GM12878 (cell line): Measurements from ENCODE around the gene ADPRM. TPM values are rescaled to one million over a fixed set of nuclear protein-coding genes. Genes with fewer than 3 reads are reported as not detected.

Experiments
- ATAC-seq: fragments of 200-7000 bp; cut with Tn5 transposase; 3 replicates; pipeline ENCODE4 v1.9.1; 2020; ENCODE audit warnings: mild to moderate bottlenecking, moderate library complexity
- Bru-seq: library from RNA; stranded (reverse); fragments of 400-500 nt; gene quantifications from one replicate; lab custom pipeline; 2021; lab: Mats Ljungman, UMichigan
- BruChase-seq, 2 experiments: library from RNA; stranded (reverse); fragments of 400-500 nt; gene quantifications; one replicate each; lab custom pipeline; 2021; lab: Mats Ljungman, UMichigan
- BruUV-seq: library from RNA; stranded (reverse); fragments of 400-500 nt; replicated peaks from 2 replicates; lab custom pipeline; 2021; lab: Mats Ljungman, UMichigan
- CTCF ChIA-PET: fragments of 300-600 bp; sonication (Branson Sonifier 250); formaldehyde crosslinking; extraction: SDS; loops from one replicate; lab custom pipeline; 2021; ENCODE audit warnings: inconsistent platforms; lab: Yijun Ruan, JAX
- POLR2A ChIA-PET: fragments of 350-600 bp; formaldehyde crosslinking; extraction: SDS; loops from one replicate; lab custom pipeline; 2021; ENCODE audit warnings: inconsistent platforms; lab: Charles Lee
- RAD21 ChIA-PET: fragments of 300-600 bp; sonication (Branson Sonifier 250); formaldehyde crosslinking; loops from one replicate; lab custom pipeline; 2023; ENCODE audit warnings: antibody characterized with exemption; ENCODE audit not compliant: unreplicated experiment; lab: Charles Lee
- SMC1A ChIA-PET: fragments of 300-600 bp; sonication (Branson Sonifier 250); formaldehyde crosslinking; loops from one replicate; lab custom pipeline; 2023; ENCODE audit not compliant: unreplicated experiment, uncharacterized antibody; lab: Charles Lee
- DNase-seq: peaks from one replicate; pipeline ENCODE4 v3.0.0-alpha.2; 2011; ENCODE audit warnings: low read depth, low spot score
- FAIRE-seq: peaks from 3 replicates; lab custom pipeline; 2011; peaks lifted over from hg19 to GRCh38; lab: Jason Lieb, UNC
- H2AFZ ChIP-seq: 2 replicates; pipeline ENCODE4 v1.6.0; 2011; ENCODE audit warnings: low read depth, low read length, control low read depth; ENCODE audit not compliant: control insufficient read depth
- H3K27ac ChIP-seq: 2 replicates; pipeline ENCODE4 v1.5.1; 2011; ENCODE audit warnings: control low read depth; ENCODE audit not compliant: control insufficient read depth, insufficient read depth
- H3K27me3 ChIP-seq, 2 experiments: replicated peaks in 1 of 2; 2 replicates each; pipeline versions ENCODE4 v1.6.0 to v1.6.1; 2011; ENCODE audit warnings: low read length in 1 of 2; ENCODE audit not compliant: control insufficient read depth in 2 of 2, insufficient read depth in 2 of 2
- H3K36me3 ChIP-seq, 2 experiments: 2 replicates each; pipeline ENCODE4 v1.5.1; 2011; ENCODE audit warnings: low read length in 1 of 2; ENCODE audit not compliant: control insufficient read depth in 2 of 2, insufficient read depth in 2 of 2
- H3K4me1 ChIP-seq: 2 replicates; pipeline ENCODE4 v1.6.1; 2011; ENCODE audit warnings: mild to moderate bottlenecking, low read length, moderate library complexity, mixed read lengths; ENCODE audit not compliant: control insufficient read depth, insufficient read depth
- H3K4me2 ChIP-seq: 2 replicates; pipeline ENCODE4 v1.6.0; 2011; ENCODE audit warnings: control low read depth; ENCODE audit not compliant: control insufficient read depth, insufficient read depth
- H3K4me3 ChIP-seq: fragments of 200-600 bp; sonication (generic); 2 replicates; pipeline ENCODE4 v1.5.1; 2016
- H3K79me2 ChIP-seq: 2 replicates; pipeline ENCODE4 v1.6.0; 2011; ENCODE audit warnings: low read length; ENCODE audit not compliant: control insufficient read depth, insufficient read depth
- H3K9ac ChIP-seq: 2 replicates; pipeline ENCODE4 v1.8.0; 2011; ENCODE audit warnings: low read length, control low read depth, mixed read lengths; ENCODE audit not compliant: control insufficient read depth, insufficient read depth
- H3K9me3 ChIP-seq: replicated peaks from 3 replicates; pipeline ENCODE4 v1.5.1; 2011; ENCODE audit warnings: mild to moderate bottlenecking, low read length; ENCODE audit not compliant: control insufficient read depth, insufficient read depth
- H4K20me1 ChIP-seq: 2 replicates; pipeline ENCODE4 v1.6.0; 2011; ENCODE audit not compliant: control insufficient read depth, insufficient read depth
- CBX3 ChIP-seq: fragments of 200-600 bp; sonication (generic); IDR thresholded peaks from 2 replicates; pipeline ENCODE4 v1.6.1; 2016; ENCODE audit warnings: low read depth, borderline replicate concordance
- ESRRA ChIP-seq: IDR thresholded peaks from 2 replicates; pipeline ENCODE4 v1.6.1; 2012; ENCODE audit warnings: mild to moderate bottlenecking, low read length, improper control_type of control experiment
- IKZF2 ChIP-seq, 2 experiments: fragments of 450-650 bp; IDR thresholded peaks; 2 replicates each; pipeline ENCODE4 v1.6.1; 2017; ENCODE audit warnings: mild to moderate bottlenecking in 2 of 2, moderate library complexity in 2 of 2
- IRF4 ChIP-seq: IDR thresholded peaks from 2 replicates; pipeline ENCODE4 v1.6.1; 2011; ENCODE audit warnings: low read depth, low read length
- IRF5 ChIP-seq: fragments of 450-650 bp; IDR thresholded peaks from 2 replicates; pipeline ENCODE4 v1.6.1; 2017; ENCODE audit warnings: borderline replicate concordance
- JUND ChIP-seq: IDR thresholded peaks from 2 replicates; pipeline ENCODE4 v1.6.1; 2012; ENCODE audit warnings: low read depth, mild to moderate bottlenecking, low read length, improper control_type of control experiment, moderate library complexity
- NFXL1 ChIP-seq: fragments of 450-650 bp; IDR thresholded peaks from 2 replicates; pipeline ENCODE4 v1.6.1; 2017; ENCODE audit warnings: antibody characterized with exemption, mild to moderate bottlenecking, borderline replicate concordance
- RBBP5 ChIP-seq: fragments of 200-600 bp; sonication (generic); conservative IDR thresholded peaks from 2 replicates; pipeline ENCODE4 v1.6.1; 2016
- RELB ChIP-seq: fragments of 450-650 bp; IDR thresholded peaks from 2 replicates; pipeline ENCODE4 v1.6.1; 2017; ENCODE audit warnings: low read depth, mild to moderate bottlenecking, moderate library complexity
- SREBF2 ChIP-seq: IDR thresholded peaks from 2 replicates; pipeline ENCODE4 v1.6.1; 2012; ENCODE audit warnings: mild to moderate bottlenecking, low read length
- STAT3 ChIP-seq: IDR thresholded peaks from 2 replicates; pipeline ENCODE4 v1.6.1; 2011; ENCODE audit warnings: low read depth, low read length, improper control_type of control experiment
- YY1 ChIP-seq: IDR thresholded peaks from 2 replicates; pipeline ENCODE4 v1.6.1; 2011; ENCODE audit warnings: low read depth, mild to moderate bottlenecking, low read length
- WGBS: methylation state at CpG from one replicate; pipeline ENCODE4 v1.1.6; 2016; ENCODE audit warnings: low lambda C conversion rate; ENCODE audit not compliant: insufficient replicate concordance, insufficient coverage; ENCODE audit errors: missing lambda C conversion rate; 5-methylcytosine and 5-hydroxymethylcytosine counted together
- in situ Hi-C: fragments of 300-500 bp; cut with MboI; formaldehyde crosslinking; loops from 9 replicates; pipeline ENCODE4 v1.14.3; 2018; ENCODE audit warnings: mixed read lengths
- intact Hi-C: fragments of 100-400 bp; cut with micrococcal nuclease; formaldehyde crosslinking; loops from one replicate; pipeline ENCODE4 v1.14.2; 2022; ENCODE audit not compliant: unreplicated experiment
- long read RNA-seq, 2 experiments: library from polyadenylated mRNA; unstranded; transcript quantifications; one replicate each; pipeline ENCODE4 v2.0.0, GENCODE V29; 2019 to 2020
- polyA minus RNA-seq, 3 experiments: library from RNA; depleted of rRNA, polyadenylated mRNA; stranded (reverse); fragments of >200 nt; gene quantifications; 2 replicates each; pipeline ENCODE4 v1.2.3, GENCODE V29; 2011
- polyA plus RNA-seq, 11 experiments: library from polyadenylated mRNA; depleted of rRNA in 4 of 11; unstranded in 6 of 11; stranded (reverse) in 5 of 11; fragments of >200 nt; fragmentation: Nextera tagmentation in 4 of 11; fragmentation: Illumina TruSeq in 1 of 11; extraction: Ambion mirVana in 4 of 11; extraction: Trizol in 1 of 11; gene quantifications; 1 replicate in 1 of 11; 2 replicates in 10 of 11; pipeline versions ENCODE4 v1.2.1 to v1.2.3, GENCODE V29; 2011 to 2016; ENCODE audit warnings: inconsistent platforms in 2 of 11, missing spikeins in 2 of 11, low read depth in 1 of 11
- total RNA-seq, 4 experiments: library from RNA; depleted of rRNA in 3 of 4; stranded (reverse); fragments of >200 nt in 3 of 4; fragmentation: Illumina TruSeq in 1 of 4; extraction: Trizol in 1 of 4; gene quantifications; 2 replicates each; pipeline versions ENCODE4 v1.2.1 to v1.2.3, GENCODE V29; 2013 to 2021

Gene ADPRM
- total RNA-seq (2013; cell fraction: nucleolus; rRNA removed), result 28.4 and 29.8 TPM in 2 replicates
- total RNA-seq (2014; rRNA removed) (8.7 TPM in 2 replicates), total RNA-seq (2014; rRNA removed; fragmentation: Illumina TruSeq; extraction: Trizol) (11.0 and 11.7 TPM in 2 replicates), total RNA-seq (2021) (7.1 TPM in 2 replicates), polyA plus RNA-seq (2011; rRNA removed) (13.8 and 18.4 TPM in 2 replicates), polyA plus RNA-seq (2014; fragmentation: Illumina TruSeq; extraction: Trizol) (8.8 and 11.4 TPM in 2 replicates), polyA plus RNA-seq (2014; fragmentation: Nextera tagmentation; extraction: Ambion mirVana) (10 to 100 TPM; 14.2 to 18.4 TPM), polyA plus RNA-seq (2014; rRNA removed) (5.4 and 7.5 TPM in 2 replicates), polyA plus RNA-seq (2016; fragmentation: Nextera tagmentation; extraction: Ambion mirVana) (1 to 10 TPM; 8.0 to 8.3 TPM), polyA minus RNA-seq (2011; rRNA and poly(A)+ RNA removed) (9.5 and 12.7 TPM in 2 replicates), Bru-seq, nascent RNA (percentile 86 among the genes with signal in this experiment), BruChase-seq, experiment 1, labeled RNA remaining after a 6-hour chase (percentile 54 among the genes with signal in this experiment), BruChase-seq, experiment 2, labeled RNA remaining after a 2-hour chase (percentile 61 among the genes with signal in this experiment)
- polyA plus RNA-seq (2011; ENCODE audit: low read depth), result 12.0 TPM
- 6.4 and 8.4 TPM in 2 replicates for polyA plus RNA-seq (2011; cell fraction: cytosol; rRNA removed)
- polyA plus RNA-seq (2011; cell fraction: nucleus; rRNA removed), result 5.9 and 6.6 TPM in 2 replicates
- polyA plus RNA-seq (2012), result 11.3 and 12.9 TPM in 2 replicates
- 1.3 and 2.1 TPM in 2 replicates for polyA minus RNA-seq (2011; cell fraction: cytosol; rRNA and poly(A)+ RNA removed)
- polyA minus RNA-seq (2011; cell fraction: nucleus; rRNA and poly(A)+ RNA removed), result 8.3 and 12.1 TPM in 2 replicates
- long read RNA-seq, experiment 1, partial matches to known transcripts, result 0 of 1 reads
- long read RNA-seq, experiment 1, other reads (novel, unspliced or antisense), result 0 of 1 reads
- long read RNA-seq, experiment 2, transcript ADPRM-201 (4 exons, 1,209 nt), result major isoform, 12 of 34 reads
- long read RNA-seq, experiment 2, transcript ADPRM-202 (4 exons, 1,277 nt), result minor isoform, 10 of 34 reads
- long read RNA-seq, experiment 2, partial matches to known transcripts, result 6 of 34 reads
- long read RNA-seq, experiment 2, other reads (novel, unspliced or antisense), result 5 of 34 reads

GRCh38 chr17:10697092-10698081, at the start of gene ADPRM, which contains the start of gene SCO1:
TSS of gene ADPRM (plus strand) at chr17:10697594. CDS start at chr17:10704927, 7,333 bp downstream.
TSS of gene SCO1 (minus strand) at chr17:10697533. CDS start at chr17:10697507, 26 bp downstream.
- Histone ChIP-seq H3K9ac (peak within 1 kb of the TSS; percentile 95), H2AFZ (peak within 1 kb of the TSS; percentile 89), H3K27me3 (no peaks in the 10 kb centered on the region), H3K79me2 (peaks cover 55% of the 10 kb centered on the region), H3K4me2 (peak within 1 kb of the TSS; percentile 81), H3K9me3 (no peaks in the 10 kb centered on the region), H3K27ac (peak within 1 kb of the TSS; percentile 91), H4K20me1 (no peaks in the 10 kb centered on the region), H3K4me1 (peaks cover 10% of the 10 kb centered on the region), H3K4me3 (peak within 1 kb of the TSS; percentile 93), H3K36me3 (peaks cover 0 to 26% of the 10 kb centered on the region in 2 experiments; a peak in 2 of 4 replicates)
- ChIA-PET RAD21 (no interaction called here), POLR2A (interaction anchor here (1.3 kb wide), 1 partner anchor 19 kb away, joined by 3 read pairs; no protein-coding TSS in a partner anchor), SMC1A (no interaction called here), CTCF (interaction anchor here (0.9 to 5.9 kb wide), 3 partner anchors 11 to 65 kb away, joined by 3 to 40 read pairs (median 13); no protein-coding TSS in a partner anchor)
- under 1% methylated on average over 84 of the region's 84 CpGs for WGBS
- ATAC-seq, result peak; percentile 98
- peak; percentile 73 for DNase-seq
- intact Hi-C loops (no loop called here), in situ Hi-C loops (no loop called here)
- peak; percentile 87 for FAIRE-seq
- BruUV-seq, result no TSS peak
- TF ChIP-seq YY1, result peak; percentile 82
- no peak for TF ChIP-seq CBX3
- TF ChIP-seq RBBP5, result no peak
- TF ChIP-seq STAT3, result no peak
- no peak for TF ChIP-seq IKZF2 (IDR thresholded peaks at IDR 0.05)
- TF ChIP-seq IRF4, result no peak
- TF ChIP-seq IRF5, result no peak
- peak; percentile 63 for TF ChIP-seq RELB
- TF ChIP-seq ESRRA, result no peak
- TF ChIP-seq JUND, result peak; percentile 13; the same call in 1 of the 2 replicates
- peak; percentile 60; the same call in 1 of the 2 replicates for TF ChIP-seq SREBF2
- no peak for TF ChIP-seq NFXL1
